Measurements from ENCODE around the gene NOC4L.
"Not testable (repeated sequence)": the region's sequence is repeated elsewhere in the genome, so short reads cannot be mapped to it uniquely, and the experiment has no call there.

Gene NOC4L

GRCh38 chr12:132144115-132144809 is at the start of gene NOC4L, which contains the start of gene DDX51:
Gene NOC4L (plus strand): TSS chr12:132144457. CDS start chr12:132144489, 32 bp downstream.
Gene DDX51 (minus strand): TSS chr12:132144319. CDS start chr12:132144296, 23 bp downstream.
- DNase-seq = peak; percentile 65

- no peak for DNase-seq
Measured at GRCh38 chr12:132095520-132096409, 48.5 kb upstream of the NOC4L start.

GRCh38 chr12:132099739-132100138 is 44.5 kb upstream of the NOC4L start:
- no peak for DNase-seq

- DNase-seq = no peak
Measured at GRCh38 chr12:132100306-132101065, 43.8 kb upstream of the NOC4L start.

GRCh38 chr12:132102297-132102696 is 42.0 kb upstream of the NOC4L start:
- DNase-seq = no peak

GRCh38 chr12:132103072-132103471 is 41.2 kb upstream of the NOC4L start:
- not testable (repeated sequence) for DNase-seq

- no peak for DNase-seq
Measured at GRCh38 chr12:132103542-132104308, 40.5 kb upstream of the NOC4L start.

- DNase-seq = no peak
Measured at GRCh38 chr12:132105467-132105866, 38.8 kb upstream of the NOC4L start.

- DNase-seq = no peak
Measured at GRCh38 chr12:132106921-132107320, 37.3 kb upstream of the NOC4L start.

- no peak for DNase-seq
Measured at GRCh38 chr12:132108211-132108832, 35.9 kb upstream of the NOC4L start.

- DNase-seq = no peak
Measured at GRCh38 chr12:132109741-132110140, 34.5 kb upstream of the NOC4L start.

GRCh38 chr12:132110677-132111076 is 33.6 kb upstream of the NOC4L start:
- DNase-seq = no peak

GRCh38 chr12:132111654-132112304 is 32.5 kb upstream of the NOC4L start:
- no peak for DNase-seq

- no peak for DNase-seq
Measured at GRCh38 chr12:132114667-132115066, 29.6 kb upstream of the NOC4L start.

- no peak for DNase-seq
Measured at GRCh38 chr12:132115500-132115899, 28.8 kb upstream of the NOC4L start.

GRCh38 chr12:132116709-132117557 is 27.3 kb upstream of the NOC4L start:
- DNase-seq = no peak

- no peak for DNase-seq
Measured at GRCh38 chr12:132117558-132117875, 26.7 kb upstream of the NOC4L start.

GRCh38 chr12:132118876-132119275 is 25.4 kb upstream of the NOC4L start:
- no peak for DNase-seq

- DNase-seq = no peak
Measured at GRCh38 chr12:132121283-132121682, 23.0 kb upstream of the NOC4L start.

- DNase-seq = no peak
Measured at GRCh38 chr12:132123970-132124765, 20.1 kb upstream of the NOC4L start.

All from SHP77 treated with DMSO at 0.1 percent for 48 hours (cell line).